Liver (tissue), 9 donors: ENCODE results near the gene TOX2. TPM values are rescaled to one million over a fixed set of nuclear protein-coding genes. Genes with fewer than 3 reads are reported as not detected.

Experiments used
- DNase-seq: peaks from one replicate; pipeline ENCODE4 v3.0.0-alpha.2; 2017; ENCODE audit warnings: low spot score
- H3K27ac ChIP-seq, 2 donors: one replicate each; pipeline ENCODE4 v1.7.0; 2013; ENCODE audit warnings: inconsistent platforms in 2 of 2, low read length in 2 of 2, control low read depth in 1 of 2, low read depth in 1 of 2, mild to moderate bottlenecking in 1 of 2
- H3K27me3 ChIP-seq, 4 donors: one replicate each; pipeline versions ENCODE4 v1.6.1 to v1.7.0; 2013; ENCODE audit warnings: low read length in 3 of 4, inconsistent platforms in 1 of 4, mild to moderate bottlenecking in 1 of 4, moderate library complexity in 1 of 4; ENCODE audit not compliant: control insufficient read depth in 4 of 4, insufficient read depth in 4 of 4
- H3K36me3 ChIP-seq, 4 donors: one replicate each; pipeline versions ENCODE4 v1.6.1 to v1.7.0; 2013; ENCODE audit warnings: low read length in 3 of 4, mild to moderate bottlenecking in 3 of 4, low read depth in 1 of 4, moderate library complexity in 1 of 4; ENCODE audit not compliant: control insufficient read depth in 4 of 4, insufficient read depth in 3 of 4
- H3K4me1 ChIP-seq, 4 donors: one replicate each; pipeline versions ENCODE4 v1.6.1 to v1.7.0; 2013; ENCODE audit warnings: low read length in 3 of 4, mild to moderate bottlenecking in 3 of 4, moderate library complexity in 1 of 4; ENCODE audit not compliant: control insufficient read depth in 4 of 4, insufficient read depth in 4 of 4
- H3K4me3 ChIP-seq, 3 donors: one replicate each; pipeline versions ENCODE4 v1.6.1 to v1.7.0; 2013; ENCODE audit warnings: low read length in 3 of 3, control low read depth in 1 of 3, low read depth in 1 of 3, mild to moderate bottlenecking in 1 of 3
- H3K9ac ChIP-seq, 2 donors: one replicate each; pipeline ENCODE4 v1.7.0; 2013; ENCODE audit warnings: low read length in 2 of 2, mild to moderate bottlenecking in 2 of 2, moderate library complexity in 2 of 2, control low read depth in 1 of 2, low read depth in 1 of 2
- H3K9me3 ChIP-seq, 4 donors: one replicate each; pipeline versions ENCODE4 v1.6.1 to v1.7.0; 2013; ENCODE audit warnings: low read length in 3 of 4; ENCODE audit not compliant: control insufficient read depth in 4 of 4
- FOXA1 ChIP-seq: IDR thresholded peaks from 2 replicates; pipeline ENCODE4 v1.6.1; 2016; ENCODE audit warnings: antibody characterized with exemption
- FOXA2 ChIP-seq: IDR thresholded peaks from 2 replicates; pipeline ENCODE4 v1.6.1; 2016; ENCODE audit warnings: antibody characterized with exemption
- GABPA ChIP-seq, 2 donors: IDR thresholded peaks in 1 of 2; conservative IDR thresholded peaks in 1 of 2; 2 replicates each; pipeline ENCODE4 v1.6.1; 2016; ENCODE audit warnings: antibody characterized with exemption in 2 of 2, mild to moderate bottlenecking in 1 of 2, moderate library complexity in 1 of 2
- HNF4A ChIP-seq, 2 donors: conservative IDR thresholded peaks; 2 replicates each; pipeline ENCODE4 v1.6.1; 2016; ENCODE audit warnings: antibody characterized with exemption in 2 of 2, mild to moderate bottlenecking in 2 of 2
- HNF4G ChIP-seq: IDR thresholded peaks from 2 replicates; pipeline ENCODE4 v1.6.1; 2016; ENCODE audit warnings: antibody characterized with exemption
- JUND ChIP-seq, 2 donors: IDR thresholded peaks; 2 replicates each; pipeline ENCODE4 v1.6.1; 2016; ENCODE audit warnings: antibody characterized with exemption in 2 of 2
- NR2F2 ChIP-seq: IDR thresholded peaks from 2 replicates; pipeline ENCODE4 v1.6.1; 2016; ENCODE audit warnings: antibody characterized with exemption
- REST ChIP-seq: IDR thresholded peaks from 2 replicates; pipeline ENCODE4 v1.6.1; 2016; ENCODE audit warnings: antibody characterized with exemption, mild to moderate bottlenecking
- RXRA ChIP-seq, 2 donors: IDR thresholded peaks; 2 replicates each; pipeline ENCODE4 v1.6.1; 2017 to 2018; ENCODE audit warnings: antibody characterized with exemption in 2 of 2, mild to moderate bottlenecking in 1 of 2
- SP1 ChIP-seq: IDR thresholded peaks from 2 replicates; pipeline ENCODE4 v1.6.1; 2018; ENCODE audit warnings: antibody characterized with exemption, mild to moderate bottlenecking
- TAF1 ChIP-seq: conservative IDR thresholded peaks from 2 replicates; pipeline ENCODE4 v1.6.1; 2016; ENCODE audit warnings: antibody characterized with exemption, mild to moderate bottlenecking
- YY1 ChIP-seq: IDR thresholded peaks from 2 replicates; pipeline ENCODE4 v1.6.1; 2016; ENCODE audit warnings: antibody characterized with exemption, mild to moderate bottlenecking
- ZBTB33 ChIP-seq: IDR thresholded peaks from 2 replicates; pipeline ENCODE4 v1.6.1; 2016; ENCODE audit warnings: antibody characterized with exemption
- WGBS: extraction: QIAGEN DNeasy Blood & Tissue Kit; methylation state at CpG from one replicate; pipeline ENCODE4 v1.1.7; 2013; 5-methylcytosine and 5-hydroxymethylcytosine counted together
- polyA plus RNA-seq, 2 donors: library from polyadenylated mRNA; stranded (reverse) in 1 of 2; unstranded in 1 of 2; fragments of 200-250 nt in 1 of 2; fragments of >200 nt in 1 of 2; fragmentation: Nextera tagmentation in 1 of 2; extraction: Ambion mirVana in 1 of 2; gene quantifications; one replicate each; pipeline versions ENCODE4 v1.2.1 to v1.2.3, GENCODE V29; 2013 to 2015
- total RNA-seq, 2 donors: library from RNA; depleted of rRNA; stranded (reverse); fragments of >200 nt; gene quantifications; one replicate each; pipeline ENCODE4 v1.2.3, GENCODE V29; 2014
- donor health status: healthy.
- donor health status: healthy.
- donor health status: healthy.
- donor health status: healthy.
- donor health status: healthy.

TOX2 gene
- total and polyA plus RNA-seq, 4 donors, result 0.33 to 2.7 (median 1.4) TPM

GRCh38 chr20:44115181-44115580 lies 200.5 kb downstream of the TOX2 start:
- no peak overlapping the region for H3K27ac ChIP-seq
- H3K9ac ChIP-seq, result no peak overlapping the region
- TF ChIP-seq SP1 (no peak), HNF4A (conservative IDR thresholded peaks at IDR 0.05) (no peak), RXRA (IDR thresholded peaks at IDR 0.05) (no peak), GABPA (IDR thresholded peaks at IDR 0.05 in 1 of 2, conservative IDR thresholded peaks at IDR 0.05 in 1 of 2) (no peak), ZBTB33 (no peak), TAF1 (no peak), FOXA1 (no peak), NR2F2 (no peak), FOXA2 (no peak)
- H3K4me1 ChIP-seq, result peaks cover 0 to 3% (median 0%) of the 10 kb centered on the region in 4 donors
- peaks cover 0 to 9% (median 0%) of the 10 kb centered on the region in 4 donors for H3K27me3 ChIP-seq
- H3K4me3 ChIP-seq, result no peak overlapping the region
- H3K36me3 ChIP-seq, result no peaks in the 10 kb centered on the region
- H3K9me3 ChIP-seq, result no peaks in the 10 kb centered on the region
- no peak for DNase-seq
- 89% methylated on average over 7 of the region's 7 CpGs for WGBS

- no peak overlapping the region for H3K9ac ChIP-seq
- H3K27me3 ChIP-seq, result peaks cover 0 to 9% (median 0%) of the 10 kb centered on the region in 4 donors
- no peak overlapping the region for H3K27ac ChIP-seq
- 26% methylated on average over 76 of the region's 76 CpGs for WGBS
- TF ChIP-seq JUND (IDR thresholded peaks at IDR 0.05) (no peak), REST (no peak), GABPA (IDR thresholded peaks at IDR 0.05 in 1 of 2, conservative IDR thresholded peaks at IDR 0.05 in 1 of 2) (no peak), ZBTB33 (no peak), HNF4G (no peak), YY1 (no peak), NR2F2 (no peak)
- H3K9me3 ChIP-seq, result no peaks in the 10 kb centered on the region
- H3K36me3 ChIP-seq, result no peaks in the 10 kb centered on the region
- DNase-seq, result no peak
- no peak overlapping the region for H3K4me3 ChIP-seq
- peaks cover 0 to 3% (median 0%) of the 10 kb centered on the region in 4 donors for H3K4me1 ChIP-seq
Observed at GRCh38 chr20:44115762-44116644, 201.4 kb downstream of the TOX2 start.
